ENCODE data around the gene RPS6KA2.

- TF ChIP-seq POLR2AphosphoS5 (IDR thresholded peaks at IDR 0.05; ENCODE audit: borderline replicate concordance, low read depth, low read length) = no peak
- TF ChIP-seq EZH2 (IDR thresholded peaks at IDR 0.05) = no peak
- no peak for TF ChIP-seq FOXP2 (optimal IDR thresholded peaks at IDR 0.05; ENCODE audit: control extremely low read depth, extremely low read length, insufficient read depth)
Measured at GRCh38 chr6:166389119-166389518, 237.9 kb downstream of the RPS6KA2 start.

All from SK-N-MC (cell line).